IMR-90 (cell line): ENCODE results near the gene PIGH. TPM values are rescaled to one million over a fixed set of nuclear protein-coding genes. Genes with fewer than 3 reads are reported as not detected.
"Not testable (repeated sequence)": the region's sequence is repeated elsewhere in the genome, so short reads cannot be mapped to it uniquely, and the experiment has no call there.

Experiments
- ATAC-seq: fragments of 200-7000 bp; cut with Tn5 transposase; 2 replicates; pipeline ENCODE4 v1.9.1; 2020; ENCODE audit warnings: low read depth, mild to moderate bottlenecking, moderate library complexity
- BruUV-seq: library from RNA; stranded (reverse); fragments of 400-500 nt; replicated peaks from 2 replicates; lab custom pipeline; 2021; lab: Mats Ljungman, UMichigan
- CTCF ChIA-PET: fragments of 300-600 bp; formaldehyde crosslinking; extraction: SDS; loops from one replicate; lab custom pipeline; 2021; ENCODE audit warnings: antibody characterized with exemption; lab: Yijun Ruan, JAX
- POLR2A ChIA-PET: fragments of 300-600 bp; sonication (Branson Sonifier 250); formaldehyde crosslinking; loops from one replicate; lab custom pipeline; 2022; ENCODE audit warnings: antibody characterized with exemption; ENCODE audit not compliant: unreplicated experiment; lab: Charles Lee
- DNase-seq: peaks from one replicate; pipeline ENCODE4 v3.0.0; 2013
- H2AFZ ChIP-seq: replicated peaks from 2 replicates; pipeline ENCODE3; 2013; ENCODE audit warnings: low read length, mild to moderate bottlenecking; ENCODE audit not compliant: poor library complexity
- H2AK5ac ChIP-seq: 2 replicates; pipeline ENCODE4 v1.6.1; 2013; ENCODE audit warnings: low read depth, low read length, inconsistent platforms
- H2AK9ac ChIP-seq: replicated peaks from 2 replicates; pipeline ENCODE3; 2013; ENCODE audit warnings: mild to moderate bottlenecking, low read depth, low read length, moderate library complexity; ENCODE audit not compliant: poor library complexity
- H2BK120ac ChIP-seq: 2 replicates; pipeline ENCODE4 v1.6.1; 2013; ENCODE audit warnings: low read depth, low read length, inconsistent platforms
- H2BK15ac ChIP-seq: 3 replicates; pipeline ENCODE4 v1.6.1; 2013; ENCODE audit warnings: low read depth, low read length, inconsistent platforms
- H2BK20ac ChIP-seq: 2 replicates; pipeline ENCODE4 v1.6.1; 2013; ENCODE audit warnings: low read depth, mild to moderate bottlenecking, inconsistent platforms, low read length, moderate library complexity
- H2BK5ac ChIP-seq: 2 replicates; pipeline ENCODE4 v1.6.1; 2013; ENCODE audit warnings: mild to moderate bottlenecking, low read depth, low read length, inconsistent platforms; ENCODE audit not compliant: poor library complexity, severe bottlenecking
- H3K14ac ChIP-seq: replicated peaks from 2 replicates; pipeline ENCODE4 v1.6.1; 2013; ENCODE audit warnings: low read depth, low read length, inconsistent platforms
- H3K18ac ChIP-seq: 2 replicates; pipeline ENCODE4 v1.6.1; 2013; ENCODE audit warnings: low read depth, low read length, control low read depth
- H3K23ac ChIP-seq: 2 replicates; pipeline ENCODE4 v1.6.1; 2013; ENCODE audit warnings: low read depth, low read length, inconsistent platforms
- H3K27ac ChIP-seq: 2 replicates; pipeline ENCODE4 v1.5.1; 2013; ENCODE audit warnings: mild to moderate bottlenecking, control low read depth, low read length; ENCODE audit not compliant: insufficient read depth
- H3K27me3 ChIP-seq: 2 replicates; pipeline ENCODE4 v1.6.1; 2013; ENCODE audit warnings: low read length; ENCODE audit not compliant: control insufficient read depth, insufficient read depth
- H3K36me3 ChIP-seq: 2 replicates; pipeline ENCODE4 v1.6.1; 2013; ENCODE audit warnings: low read length, mixed read lengths; ENCODE audit not compliant: control insufficient read depth, insufficient read depth
- H3K4ac ChIP-seq: 2 replicates; pipeline ENCODE4 v1.6.1; 2013; ENCODE audit warnings: low read depth, low read length, inconsistent platforms
- H3K4me1 ChIP-seq: 2 replicates; pipeline ENCODE4 v1.6.1; 2013; ENCODE audit warnings: low read length, mixed read lengths; ENCODE audit not compliant: control insufficient read depth, insufficient read depth
- H3K4me2 ChIP-seq: 2 replicates; pipeline ENCODE4 v1.6.1; 2013; ENCODE audit warnings: low read depth, mild to moderate bottlenecking, control low read depth, low read length, moderate library complexity
- H3K4me3 ChIP-seq: 2 replicates; pipeline ENCODE4 v1.5.1; 2013; ENCODE audit warnings: low read depth, mild to moderate bottlenecking, control low read depth, low read length, moderate library complexity; ENCODE audit not compliant: insufficient read depth
- H3K56ac ChIP-seq: 2 replicates; pipeline ENCODE4 v1.6.1; 2013; ENCODE audit warnings: low read length, inconsistent platforms; ENCODE audit not compliant: insufficient read depth; ENCODE audit errors: extremely low read depth
- H3K79me1 ChIP-seq, 2 experiments: 2 replicates each; pipeline ENCODE4 v1.6.1; 2013; ENCODE audit warnings: low read length in 2 of 2, inconsistent platforms in 1 of 2, low read depth in 1 of 2
- H3K9ac ChIP-seq: 2 replicates; pipeline ENCODE4 v1.6.1; 2013; ENCODE audit warnings: low read depth, low read length, control low read depth
- H3K9me1 ChIP-seq: 2 replicates; pipeline ENCODE4 v1.6.1; 2013; ENCODE audit warnings: low read length, inconsistent platforms; ENCODE audit not compliant: insufficient read depth
- H3K9me3 ChIP-seq: 2 replicates; pipeline ENCODE4 v1.6.1; 2013; ENCODE audit warnings: low read length; ENCODE audit not compliant: control insufficient read depth, insufficient read depth
- H4K20me1 ChIP-seq: 2 replicates; pipeline ENCODE4 v1.6.1; 2013; ENCODE audit warnings: low read length, inconsistent platforms; ENCODE audit not compliant: insufficient read depth
- H4K5ac ChIP-seq: 2 replicates; pipeline ENCODE4 v1.6.1; 2013; ENCODE audit warnings: mild to moderate bottlenecking, low read depth, low read length, control low read depth
- H4K8ac ChIP-seq, 2 experiments: 2 replicates each; pipeline ENCODE4 v1.6.1; 2013; ENCODE audit warnings: low read depth in 2 of 2, low read length in 2 of 2, control low read depth in 1 of 2, inconsistent platforms in 1 of 2
- H4K91ac ChIP-seq: 2 replicates; pipeline ENCODE4 v1.6.1; 2013; ENCODE audit warnings: low read depth, low read length, inconsistent platforms; ENCODE audit not compliant: insufficient read depth
- WGBS, 2 experiments: methylation state at CpG; one replicate each; pipeline versions ENCODE4 v1.1.5 to v1.1.7; 2013; ENCODE audit warnings: missing lambda C conversion rate in 2 of 2; ENCODE audit not compliant: insufficient read length in 1 of 2; ENCODE audit errors: extremely low coverage in 2 of 2; 5-methylcytosine and 5-hydroxymethylcytosine counted together
- dilution Hi-C: fragments of 300-500 bp; cut with HindIII; formaldehyde crosslinking; loops from one replicate; pipeline ENCODE4 v1.14.3; 2018; ENCODE audit warnings: low sequenced_read_pairs; ENCODE audit not compliant: unreplicated experiment
- in situ Hi-C: fragments of 300-500 bp; cut with MboI; formaldehyde crosslinking; loops from 3 replicates; pipeline ENCODE4 v1.14.3; 2019; ENCODE audit warnings: low sequenced_read_pairs, inconsistent platforms, mixed read lengths
- intact Hi-C: fragments of 100-400 bp; cut with micrococcal nuclease; formaldehyde crosslinking; loops from 2 replicates; pipeline ENCODE4 v1.10.0; 2022
- polyA plus RNA-seq, 3 experiments: library from polyadenylated mRNA; depleted of rRNA; stranded (reverse); fragments of >200 nt; gene quantifications; 2 replicates each; pipeline ENCODE4 v1.2.3, GENCODE V29; 2012; ENCODE audit warnings: low replicate concordance in 1 of 3
- total RNA-seq: library from RNA; depleted of rRNA; stranded (reverse); fragments of >200 nt; gene quantifications from 2 replicates; pipeline ENCODE4 v1.2.3, GENCODE V29; 2012

PIGH gene
- total and polyA plus RNA-seq, 2 of the 4 experiments (the other 2 are of a cell fraction), result 7.9 to 13.5 TPM

DNA sequence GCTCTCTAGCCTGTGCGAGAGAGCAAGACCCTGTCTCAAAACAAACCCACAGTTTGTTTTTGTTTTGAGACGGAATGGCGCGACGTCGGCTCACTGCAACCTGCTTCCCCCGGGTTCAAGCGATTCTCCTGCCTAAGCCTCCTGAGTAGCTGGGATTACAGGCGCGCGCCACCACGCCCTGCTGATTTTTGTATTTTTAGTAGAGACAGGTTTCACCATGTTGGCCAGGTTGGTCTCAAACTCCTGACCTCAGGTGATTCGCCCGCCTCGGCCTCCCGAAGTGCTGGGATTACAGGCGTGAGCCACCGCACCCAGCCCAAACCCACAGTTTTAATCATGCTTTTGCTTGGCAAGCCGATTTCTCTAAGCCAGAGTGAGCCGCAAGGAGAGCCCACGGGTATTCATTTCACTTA is 500 bp upstream of the PIGH start:
- H3K4me1 ChIP-seq, H3K36me3 ChIP-seq, H4K20me1 ChIP-seq, H3K9me3 ChIP-seq, BruUV-seq, ATAC-seq, H3K79me1 ChIP-seq, H3K9me1 ChIP-seq, H2BK20ac ChIP-seq, H3K27me3 ChIP-seq, in situ Hi-C loops, DNase-seq, dilution Hi-C loops: not testable (repeated sequence)
- WGBS, 2 experiments, result 83% methylated on average over 4 of the region's 21 CpGs; no CpG with 5 or more reads in 1 of the 2 experiments
- H2BK15ac ChIP-seq, result 0 out of 3 replicates have a peak overlapping the region, but pooled peaks have one; percentile 63
- H3K14ac ChIP-seq, result peak overlapping the region; percentile 96
- H3K4me3 ChIP-seq, result peak overlapping the region; percentile 67
- peak overlapping the region; percentile 53 for H2BK5ac ChIP-seq
- H3K18ac ChIP-seq, result peak overlapping the region; percentile 67
- peak overlapping the region; percentile 67 for H3K4me2 ChIP-seq
- CTCF ChIA-PET, result interaction anchor here (1.5 to 2.0 kb wide), 4 partner anchors 10 to 174 kb away, joined by 5 to 7 read pairs (median 7); no protein-coding TSS in a partner anchor
- 0 out of 2 replicates have a peak overlapping the region, but pooled peaks have one; percentile 46 for H3K56ac ChIP-seq
- peak overlapping the region; percentile 98 for H2AFZ ChIP-seq
- peak overlapping the region; percentile 92 for H3K23ac ChIP-seq
- H4K5ac ChIP-seq, result peak overlapping the region; percentile 93
- H2AK9ac ChIP-seq, result peak overlapping the region; percentile 39
- H3K27ac ChIP-seq, result peak overlapping the region; percentile 85
- H2BK120ac ChIP-seq, result peak overlapping the region; percentile 72
- peak overlapping the region; percentile 70 for H3K9ac ChIP-seq
- POLR2A ChIA-PET, result interaction anchor here (0.6 to 1.0 kb wide), 2 partner anchors 10 to 93 kb away, joined by 3 to 14 read pairs; no protein-coding TSS in a partner anchor
- peak overlapping the region; percentile 98 to 100 for H4K8ac ChIP-seq
- H4K91ac ChIP-seq, result peak overlapping the region; percentile 95
- H2AK5ac ChIP-seq, result peak overlapping the region; percentile 92
- intact Hi-C loops, result loop anchor here (5.0 kb wide), 1 partner anchor 67 kb away; no protein-coding TSS in a partner anchor
- H3K4ac ChIP-seq, result peak overlapping the region; percentile 94
